H4 (cell line): ENCODE results near the gene CFAP65. TPM values are rescaled to one million over a fixed set of nuclear protein-coding genes. Genes with fewer than 3 reads are reported as not detected.

Experiments
- DNase-seq: peaks from one replicate; pipeline ENCODE4 v3.0.0-alpha.2; 2015; ENCODE audit warnings: low spot score
- total RNA-seq: library from RNA; depleted of rRNA; stranded (reverse); fragments of >200 nt; shearing (Covaris generic); gene quantifications from 2 replicates; pipeline ENCODE4 v1.2.3, GENCODE V29; 2014

CFAP65 gene
- total RNA-seq, 1 experiment from 2014 or later = 0.10 TPM

DNA sequence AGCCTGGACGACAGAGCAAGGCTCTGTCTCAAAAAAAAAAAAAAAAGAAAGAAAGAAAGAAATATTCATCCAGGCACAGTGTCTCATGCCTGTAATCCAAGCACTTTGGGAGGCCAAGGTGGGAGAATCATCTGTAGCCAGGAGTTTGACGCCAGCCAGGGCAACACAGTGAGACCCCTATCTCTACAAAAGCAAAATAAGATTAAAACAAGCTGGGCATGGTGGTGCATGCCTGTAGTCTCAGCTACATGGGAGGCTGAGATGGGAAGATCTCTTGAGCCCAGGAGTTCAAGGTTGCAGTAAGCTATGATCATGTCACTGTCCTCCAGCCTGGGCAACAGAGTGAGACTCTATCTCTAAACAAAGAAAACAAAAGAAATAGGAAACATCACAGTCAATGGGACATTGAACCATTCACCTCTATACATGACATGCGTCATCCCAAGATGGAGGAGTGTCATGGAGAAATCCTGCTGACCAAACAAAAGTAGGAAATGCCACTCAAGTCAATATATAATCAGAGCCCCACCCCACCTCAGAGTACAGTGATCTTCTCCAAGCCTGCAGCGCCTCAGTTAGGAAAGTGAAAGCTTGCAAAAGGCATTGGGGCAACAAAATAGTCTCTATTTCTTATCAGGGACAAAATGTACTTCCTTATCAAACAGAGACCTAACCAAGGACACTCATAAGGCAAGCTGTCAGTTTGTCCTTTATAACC lies 66.1 kb downstream of the CFAP65 start:
- no peak for DNase-seq

DNA sequence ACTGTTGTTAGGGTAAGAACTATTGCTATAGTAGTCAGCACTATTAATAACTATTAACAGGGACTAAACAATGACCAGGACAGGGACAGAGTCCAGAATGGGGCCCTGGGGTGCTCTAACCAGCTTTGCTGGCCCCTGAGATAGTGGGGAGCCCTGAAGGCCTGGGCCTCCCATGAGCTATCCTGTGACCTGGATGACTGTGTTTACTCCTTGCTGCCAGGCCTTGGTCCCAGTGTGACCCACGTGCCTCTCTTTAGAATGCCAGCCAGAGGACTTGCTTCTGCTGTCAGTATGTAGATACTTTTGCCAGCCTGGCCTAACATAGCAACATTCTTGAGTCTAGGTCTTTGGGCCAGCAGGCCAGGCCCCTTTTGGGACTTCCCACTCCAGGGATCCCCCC lies 70.4 kb downstream of the CFAP65 start:
- DNase-seq = no peak

DNA sequence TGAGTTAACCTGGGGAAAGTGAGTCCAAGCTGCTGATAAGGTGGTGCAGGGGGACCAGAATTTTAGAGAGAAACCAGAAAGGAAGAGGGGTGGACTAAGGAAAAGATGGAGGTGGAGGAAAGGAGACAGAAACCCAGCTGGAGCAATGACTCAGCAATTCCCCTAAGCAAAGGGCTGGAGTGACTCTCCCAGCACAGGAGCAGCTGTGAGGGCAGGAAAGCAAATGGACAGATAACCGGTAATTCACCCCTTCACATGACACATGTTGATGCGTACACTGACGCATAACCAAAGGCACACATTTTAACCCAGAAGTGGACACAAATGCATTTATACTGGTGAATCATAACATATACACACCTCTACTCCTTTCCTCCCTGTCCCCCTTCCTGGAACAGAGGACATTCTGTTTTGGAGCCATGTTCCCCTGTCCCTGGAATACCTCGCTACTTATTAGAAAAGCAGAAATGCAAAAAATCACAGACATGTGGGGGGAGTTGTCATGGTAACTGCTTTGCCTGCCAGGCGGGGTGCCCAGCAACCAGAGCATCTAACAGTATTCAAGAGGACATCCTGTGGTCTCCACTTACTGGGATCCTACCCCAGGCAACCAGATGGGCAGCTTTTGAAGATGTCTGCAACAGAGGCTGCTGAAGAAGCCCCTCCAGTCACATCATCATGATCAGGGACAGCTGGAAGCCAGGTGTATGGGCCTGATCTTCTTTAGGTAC lies 77.1 kb downstream of the CFAP65 start:
- peak; percentile 96 for DNase-seq

DNA sequence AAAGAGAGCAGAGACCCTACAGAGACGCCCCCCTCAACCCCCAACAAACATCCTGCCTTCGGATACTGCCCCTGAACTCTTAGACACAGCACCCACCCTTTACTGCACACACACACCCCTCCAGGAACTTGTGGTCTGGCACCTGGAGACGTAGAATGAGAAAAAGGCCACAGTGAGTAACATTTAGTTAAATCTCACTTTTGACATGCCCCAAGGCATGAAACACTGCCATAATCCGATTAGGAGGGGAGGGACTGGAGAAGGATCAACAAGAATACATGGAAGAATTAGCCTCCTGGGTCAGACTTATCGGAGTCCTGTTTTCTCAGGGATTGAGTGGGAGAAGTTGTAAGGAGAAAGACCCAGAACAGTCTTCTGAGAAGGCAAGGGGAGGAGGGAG lies 77.7 kb downstream of the CFAP65 start:
- peak; percentile 39 for DNase-seq

DNA sequence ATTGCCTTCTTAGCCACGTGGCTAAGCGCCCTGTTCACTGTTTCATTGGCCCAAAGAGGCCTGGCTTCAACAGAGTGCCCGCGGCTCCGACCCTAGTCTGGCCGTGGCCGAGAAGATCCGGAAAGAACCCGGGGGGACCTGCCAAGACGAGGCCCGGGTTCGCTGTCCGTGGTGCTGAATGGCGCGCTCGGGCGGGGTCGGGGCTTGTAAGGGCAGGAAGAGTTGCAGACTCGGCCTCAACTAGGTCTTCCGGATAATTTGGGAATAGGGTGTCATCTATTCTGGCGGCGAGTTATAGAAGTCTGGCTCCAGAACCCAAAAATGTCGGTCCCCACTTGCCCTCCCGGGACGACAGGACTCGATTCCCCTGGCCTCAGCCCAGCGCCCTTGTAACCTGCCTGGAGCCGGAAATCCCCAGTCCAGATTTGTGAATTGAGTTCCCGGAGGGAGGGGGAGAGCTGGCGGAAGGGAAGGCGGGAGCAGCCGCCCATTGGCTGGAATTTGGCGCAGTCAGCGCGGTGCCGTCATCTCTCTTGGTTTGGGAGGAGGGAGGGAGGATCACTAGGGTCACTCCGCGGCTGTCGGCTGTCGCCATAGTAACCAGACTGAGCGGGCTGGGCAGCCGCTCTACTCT lies 78.3 kb downstream of the CFAP65 start:
- peak; percentile 98 for DNase-seq

DNA sequence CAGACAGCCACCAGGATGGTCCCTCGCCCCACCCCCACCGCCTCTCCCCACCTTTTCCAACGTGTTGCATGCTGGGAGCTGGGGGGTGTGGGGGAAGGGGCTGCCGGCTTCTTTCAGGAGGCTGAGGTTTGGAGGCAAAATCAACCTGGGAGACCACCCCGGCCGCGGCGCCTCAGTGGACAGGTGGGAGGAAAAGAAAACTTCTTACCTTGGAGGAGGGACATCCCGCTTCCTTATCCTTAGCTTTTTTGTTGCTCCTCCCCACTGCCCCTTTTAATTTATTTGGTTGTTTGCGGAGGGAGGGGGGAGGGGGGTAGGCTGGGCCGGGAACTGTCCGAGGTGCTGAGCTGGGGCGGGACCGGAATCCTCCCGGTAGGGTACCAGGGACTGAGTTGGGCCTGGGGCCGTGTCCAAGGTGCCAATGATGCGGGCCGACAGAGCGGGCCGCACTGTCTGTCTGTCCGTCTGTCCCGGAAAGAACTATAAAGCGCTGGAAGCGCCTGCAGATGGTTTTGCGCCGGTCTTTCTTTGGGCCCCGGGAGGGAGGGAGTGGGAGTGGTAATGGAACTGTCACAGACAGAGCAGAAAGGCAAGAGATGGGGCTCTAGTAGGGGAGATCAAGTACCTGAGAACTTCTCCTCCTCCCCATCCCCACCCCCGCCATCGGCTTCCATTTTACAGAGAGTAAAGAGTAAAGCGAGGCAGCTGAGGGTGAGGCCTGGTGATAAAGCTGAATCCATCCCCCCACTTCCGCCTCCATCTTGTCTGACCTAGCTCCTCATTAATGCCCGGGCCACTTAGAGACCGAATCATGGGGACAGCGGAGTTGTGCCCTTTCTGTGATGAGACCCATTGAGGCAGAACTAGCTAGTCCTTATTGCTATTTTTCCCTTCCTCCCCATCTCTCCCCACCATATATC lies 79.4 kb downstream of the CFAP65 start:
- no peak for DNase-seq

DNA sequence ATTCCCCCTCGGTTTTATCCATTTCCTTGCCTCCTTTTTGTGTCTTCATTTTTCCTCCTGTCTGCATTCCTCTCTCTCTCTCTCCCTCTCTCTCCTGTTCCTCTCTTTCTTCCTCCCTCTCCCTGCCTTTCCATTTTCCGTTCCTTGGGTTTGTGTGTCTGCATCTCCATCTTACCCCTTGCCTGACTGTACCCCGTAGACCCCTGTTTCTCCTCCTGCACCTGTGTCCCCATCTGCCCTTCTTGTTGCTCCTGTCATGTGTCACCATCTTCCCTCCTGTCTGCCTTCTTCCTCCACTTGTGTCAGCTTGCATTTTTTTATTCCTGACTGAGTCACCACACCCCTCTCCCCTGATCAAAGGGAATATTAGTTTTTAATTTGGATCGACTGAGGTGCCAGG lies 80.1 kb downstream of the CFAP65 start:
- DNase-seq = no peak

DNA sequence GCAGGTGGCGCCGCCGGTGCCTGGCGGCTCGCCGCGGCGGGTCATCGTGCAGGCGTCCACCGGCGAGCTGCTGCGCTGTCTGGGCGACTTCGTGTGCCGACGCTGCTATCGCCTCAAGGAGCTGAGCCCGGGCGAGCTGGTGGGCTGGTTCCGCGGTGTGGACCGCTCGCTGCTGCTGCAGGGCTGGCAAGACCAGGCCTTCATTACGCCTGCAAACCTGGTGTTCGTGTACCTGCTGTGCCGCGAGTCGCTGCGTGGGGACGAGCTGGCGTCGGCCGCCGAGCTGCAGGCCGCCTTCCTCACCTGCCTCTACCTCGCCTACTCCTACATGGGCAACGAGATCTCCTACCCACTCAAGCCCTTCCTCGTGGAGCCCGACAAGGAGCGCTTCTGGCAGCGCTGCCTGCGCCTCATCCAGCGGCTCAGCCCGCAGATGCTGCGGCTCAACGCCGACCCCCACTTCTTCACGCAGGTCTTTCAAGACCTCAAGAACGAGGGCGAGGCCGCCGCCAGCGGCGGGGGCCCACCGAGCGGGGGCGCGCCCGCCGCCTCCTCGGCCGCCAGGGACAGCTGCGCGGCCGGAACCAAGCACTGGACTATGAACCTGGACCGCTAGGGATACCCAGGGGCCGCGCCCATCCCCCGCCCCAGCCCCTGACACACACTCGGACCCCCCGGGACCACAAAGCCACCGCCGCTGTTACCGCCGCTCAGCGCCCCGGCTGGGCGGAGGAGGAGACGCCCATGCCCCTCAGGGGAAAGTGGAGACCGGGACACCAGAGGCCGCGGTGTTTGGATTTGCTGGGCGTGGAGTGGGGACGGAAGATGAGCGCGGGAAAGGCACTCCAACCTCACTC lies 80.8 kb downstream of the CFAP65 start:
- no peak for DNase-seq

DNA sequence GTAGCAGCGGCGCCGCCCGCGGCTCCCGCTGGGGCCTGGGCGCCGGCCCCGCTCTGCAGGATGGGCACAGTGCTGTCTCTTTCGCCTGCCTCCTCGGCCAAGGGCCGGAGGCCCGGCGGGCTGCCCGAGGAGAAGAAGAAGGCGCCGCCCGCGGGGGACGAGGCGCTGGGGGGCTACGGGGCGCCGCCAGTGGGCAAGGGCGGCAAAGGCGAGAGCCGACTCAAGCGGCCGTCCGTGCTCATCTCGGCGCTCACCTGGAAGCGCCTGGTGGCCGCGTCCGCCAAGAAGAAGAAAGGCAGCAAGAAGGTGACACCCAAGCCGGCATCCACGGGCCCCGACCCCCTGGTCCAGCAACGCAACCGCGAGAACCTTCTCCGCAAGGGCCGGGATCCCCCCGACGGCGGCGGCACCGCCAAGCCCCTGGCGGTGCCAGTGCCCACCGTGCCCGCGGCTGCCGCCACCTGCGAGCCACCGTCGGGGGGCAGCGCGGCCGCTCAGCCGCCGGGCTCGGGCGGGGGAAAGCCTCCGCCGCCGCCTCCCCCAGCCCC lies 81.5 kb downstream of the CFAP65 start:
- no peak for DNase-seq

DNA sequence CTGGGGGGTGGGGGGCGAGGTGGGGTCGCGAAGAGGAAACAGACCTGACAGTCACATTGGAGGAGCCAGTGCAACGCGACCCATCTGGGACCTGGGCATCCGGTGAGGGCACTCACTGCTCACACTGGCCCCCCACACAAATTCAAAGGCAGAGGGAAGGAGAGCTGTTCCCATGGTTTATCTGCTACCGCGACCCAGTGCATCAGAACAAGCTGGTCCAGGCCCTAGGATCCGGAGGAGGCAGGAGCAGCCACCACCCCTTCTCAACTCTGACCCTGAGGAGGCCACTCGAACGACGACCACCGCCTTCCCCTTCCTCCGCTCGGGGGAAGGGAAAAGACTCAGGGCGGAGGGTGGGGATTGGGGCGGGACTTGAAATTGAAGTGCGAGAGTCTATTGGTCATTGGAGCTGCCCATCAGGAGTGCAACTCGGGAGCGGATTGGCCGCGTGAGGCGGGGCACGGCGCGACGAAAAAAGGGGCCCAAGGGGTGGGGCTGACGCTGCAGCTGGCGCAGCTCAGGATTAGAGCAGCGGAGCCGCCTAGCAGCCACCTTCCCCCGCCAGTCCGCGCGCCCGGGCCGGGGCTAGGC lies 82.1 kb downstream of the CFAP65 start, which contains the start of gene CDK5R2:
TSS of gene CDK5R2 (plus strand) at position 526 of the 591 bp plus-strand sequence. CDS start 155 bp downstream, outside the sequence.
- peak; percentile 86 for DNase-seq

DNA sequence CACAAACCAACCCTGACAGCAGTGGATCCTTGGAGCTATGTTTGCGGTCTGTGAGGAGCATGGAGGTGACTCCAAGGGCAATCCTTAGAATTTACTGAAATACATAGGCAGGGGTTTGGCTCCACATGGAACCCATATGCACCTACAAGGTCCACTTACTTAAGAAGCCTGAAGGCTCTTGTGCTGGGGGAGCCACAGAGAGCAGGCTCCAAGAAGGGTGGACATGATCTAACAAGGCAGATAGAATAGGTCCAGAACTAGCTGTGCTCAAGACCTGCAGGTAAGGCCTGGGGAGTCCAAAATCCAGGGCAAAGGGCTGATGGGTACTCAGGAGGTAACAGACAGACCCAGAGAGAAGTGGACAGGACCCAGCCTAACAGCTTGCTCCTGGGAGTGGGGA lies 83.0 kb downstream of the CFAP65 start:
- no peak for DNase-seq

DNA sequence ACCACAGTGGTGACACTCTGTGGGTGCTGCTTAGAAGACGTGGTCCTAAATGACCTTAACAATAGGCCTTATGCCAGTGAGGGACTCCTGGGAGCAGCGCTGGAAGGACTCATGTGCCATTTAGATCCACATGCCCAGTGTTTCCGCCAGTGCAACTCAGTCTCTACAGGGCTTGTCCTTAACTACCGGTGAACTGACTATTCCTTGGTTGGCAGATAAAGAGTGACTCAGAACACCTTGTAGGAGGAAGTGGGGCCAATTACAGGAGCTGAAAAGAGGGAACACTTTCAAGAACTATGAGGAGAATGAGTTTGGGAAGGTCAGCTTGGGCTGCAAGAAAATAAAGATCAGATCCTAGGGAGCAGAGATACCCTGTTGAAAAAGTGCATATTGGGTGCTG lies 83.6 kb downstream of the CFAP65 start:
- no peak for DNase-seq

DNA sequence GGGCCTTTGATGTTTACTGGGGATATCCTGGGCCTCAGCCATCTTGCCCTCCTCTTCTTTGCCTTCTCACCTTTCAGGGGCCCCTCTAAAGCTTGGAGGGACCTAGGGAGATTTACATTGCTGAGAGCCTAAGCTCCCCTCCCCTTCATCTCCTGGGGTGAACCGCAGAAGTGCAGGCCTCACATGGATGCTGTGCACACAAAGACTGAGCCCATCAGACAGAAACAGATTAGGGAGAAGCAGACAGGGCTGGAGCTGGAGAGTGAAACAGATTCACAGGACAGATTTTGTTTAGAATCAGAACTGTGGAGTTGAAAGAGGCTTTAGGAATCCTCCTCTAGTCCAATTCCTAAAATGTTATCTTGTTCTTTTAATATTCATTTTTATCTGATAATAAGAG lies 85.3 kb downstream of the CFAP65 start:
- DNase-seq = no peak

DNA sequence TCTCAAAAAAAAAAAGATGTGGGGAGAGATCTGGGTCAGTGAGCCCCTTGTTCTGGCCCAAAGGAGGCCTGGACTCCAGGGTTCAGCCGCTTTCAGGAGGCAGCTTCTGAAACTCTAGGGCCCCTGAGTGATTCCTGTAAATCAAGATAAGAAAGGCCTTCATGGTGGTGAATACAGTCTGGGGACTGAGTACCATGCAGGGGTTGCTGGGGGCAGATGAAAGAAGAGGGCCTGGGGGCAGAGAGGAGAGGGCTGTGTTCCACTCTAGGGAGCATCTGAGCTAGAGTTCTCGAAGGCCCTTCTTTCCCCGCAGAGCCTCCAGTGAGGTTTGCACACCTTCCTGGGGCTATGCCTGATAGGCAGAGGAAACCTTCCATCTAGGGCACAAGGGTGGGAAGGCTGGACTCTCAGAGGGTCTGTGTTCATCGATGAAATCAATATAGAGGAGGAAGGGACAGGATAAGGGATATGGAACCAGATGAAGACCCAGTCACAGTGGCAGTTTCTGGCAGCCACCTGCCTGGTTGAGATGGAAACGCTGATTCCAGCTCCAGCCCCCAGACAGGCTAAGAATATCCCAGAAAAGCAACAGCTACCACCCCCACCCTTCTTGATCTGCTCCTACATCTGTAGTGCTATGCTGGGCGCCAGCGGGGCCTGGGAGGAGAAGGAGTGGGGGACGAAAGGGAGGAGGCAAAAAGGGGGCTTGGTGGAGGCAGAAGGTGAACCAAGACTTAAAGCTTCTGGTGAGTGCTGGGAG lies 86.6 kb downstream of the CFAP65 start:
- no peak for DNase-seq

DNA sequence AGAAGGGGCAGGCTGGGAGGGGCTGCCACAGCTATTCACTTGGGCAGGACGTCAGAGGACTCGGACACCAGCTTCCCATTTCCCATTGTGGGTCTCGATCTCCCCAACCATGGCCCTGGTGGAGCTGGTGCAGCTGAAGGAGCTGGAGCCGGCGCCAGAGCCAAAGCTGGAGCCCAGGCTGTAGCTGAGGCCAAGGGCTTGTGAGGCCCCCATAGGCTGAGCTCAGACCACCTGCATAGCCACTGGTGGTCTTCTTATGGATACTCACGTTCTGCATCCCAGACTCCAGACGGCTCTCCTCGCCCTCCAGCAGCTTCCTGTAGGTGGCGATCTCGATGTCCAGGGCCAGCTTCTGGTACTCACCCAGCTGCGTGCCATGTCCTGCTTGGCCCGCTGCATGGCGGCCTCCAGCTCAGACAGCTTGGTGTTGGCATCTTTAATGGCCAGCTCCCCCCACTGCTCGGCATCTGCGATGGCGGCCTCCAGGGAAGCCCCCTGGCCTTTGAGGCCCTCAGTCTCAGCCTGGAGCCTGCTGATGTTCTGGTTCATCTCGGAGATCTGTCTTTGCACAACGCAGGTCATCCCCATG lies 87.9 kb downstream of the CFAP65 start:
- no peak for DNase-seq
